Endodermal cell (in vitro differentiated cells): Measurements from ENCODE around the gene FAM89A. TPM values are rescaled to one million over a fixed set of nuclear protein-coding genes. Genes with fewer than 3 reads are reported as not detected.
"Not testable (repeated sequence)": the region's sequence is repeated elsewhere in the genome, so short reads cannot be mapped to it uniquely, and the experiment has no call there.

ENCODE experiments used
- DNase-seq: peaks from one replicate; pipeline ENCODE4 v3.0.0-alpha.2; 2017
- H3K27ac ChIP-seq: 2 replicates; pipeline ENCODE4 v1.5.1; 2013; ENCODE audit warnings: mild to moderate bottlenecking, low read depth, low read length, moderate library complexity
- H3K27me3 ChIP-seq: 2 replicates; pipeline ENCODE4 v1.6.1; 2013; ENCODE audit warnings: mild to moderate bottlenecking, low read length, moderate library complexity; ENCODE audit not compliant: insufficient read depth, control insufficient read depth, poor library complexity, severe bottlenecking
- H3K36me3 ChIP-seq: 2 replicates; pipeline ENCODE4 v1.7.0; 2013; ENCODE audit warnings: mild to moderate bottlenecking, low read length, moderate library complexity; ENCODE audit not compliant: control insufficient read depth, insufficient read depth
- H3K4me1 ChIP-seq: one replicate; pipeline ENCODE4 v1.7.0; 2013; ENCODE audit warnings: low read length; ENCODE audit not compliant: control insufficient read depth, insufficient read depth
- H3K4me3 ChIP-seq: 2 replicates; pipeline ENCODE4 v1.5.1; 2013; ENCODE audit warnings: mild to moderate bottlenecking, low read length, moderate library complexity
- H3K9ac ChIP-seq: 2 replicates; pipeline ENCODE4 v1.6.1; 2013; ENCODE audit warnings: mild to moderate bottlenecking, low read length, moderate library complexity; ENCODE audit not compliant: poor library complexity, severe bottlenecking; ENCODE audit errors: extremely low read depth
- H3K9me3 ChIP-seq: 2 replicates; pipeline ENCODE4 v1.6.1; 2013; ENCODE audit warnings: mild to moderate bottlenecking, low read length, moderate library complexity; ENCODE audit not compliant: control insufficient read depth
- H3K27ac Mint-ChIP-seq: 2 replicates; pipeline ENCODE4 v1.8.0; 2020; ENCODE audit warnings: mixed read lengths
- H3K27me3 Mint-ChIP-seq: 2 replicates; pipeline ENCODE4 v1.8.0; 2021; ENCODE audit warnings: mild to moderate bottlenecking, mixed read lengths; ENCODE audit not compliant: insufficient read depth
- H3K36me3 Mint-ChIP-seq: 2 replicates; pipeline ENCODE4 v1.8.0; 2020; ENCODE audit warnings: low read depth, mixed read lengths
- H3K4me1 Mint-ChIP-seq: 2 replicates; pipeline ENCODE4 v1.8.0; 2020; ENCODE audit warnings: mixed read lengths
- H3K4me3 Mint-ChIP-seq: 2 replicates; pipeline ENCODE4 v1.8.0; 2020; ENCODE audit warnings: mild to moderate bottlenecking, moderate library complexity, mixed read lengths
- H3K9me3 Mint-ChIP-seq: 2 replicates; pipeline ENCODE4 v1.8.0; 2020; ENCODE audit warnings: mild to moderate bottlenecking, mixed read lengths
- WGBS, 2 experiments: methylation state at CpG; one replicate each; pipeline versions ENCODE4 v1.1.5 to v1.1.7; 2013; ENCODE audit warnings: missing lambda C conversion rate in 2 of 2, mixed read lengths in 1 of 2; ENCODE audit not compliant: insufficient coverage in 1 of 2, insufficient read length in 1 of 2; 5-methylcytosine and 5-hydroxymethylcytosine counted together
- total RNA-seq, 2 donors: library from RNA; stranded (reverse); fragmentation: NEBNext Ultra II Directional in 1 of 2; extraction: Animal tissue kit (Norgen Biotek cat#: 25700) in 1 of 2; gene quantifications; 2 replicates in 1 of 2; 3 replicates in 1 of 2; pipeline ENCODE4 v1.2.1, GENCODE V29; 2021
- TF ChIP-seq, protein P1 (sequence below): fragments of 200-600 bp; sonication (generic); conservative IDR thresholded peaks from 2 replicates; pipeline ENCODE4 v1.5.0; 2021; ENCODE audit warnings: antibody characterized with exemption, mild to moderate bottlenecking

Gene FAM89A
- total RNA-seq, 2 donors from 2014 or later: 55.9 to 57.7 TPM

DNA sequence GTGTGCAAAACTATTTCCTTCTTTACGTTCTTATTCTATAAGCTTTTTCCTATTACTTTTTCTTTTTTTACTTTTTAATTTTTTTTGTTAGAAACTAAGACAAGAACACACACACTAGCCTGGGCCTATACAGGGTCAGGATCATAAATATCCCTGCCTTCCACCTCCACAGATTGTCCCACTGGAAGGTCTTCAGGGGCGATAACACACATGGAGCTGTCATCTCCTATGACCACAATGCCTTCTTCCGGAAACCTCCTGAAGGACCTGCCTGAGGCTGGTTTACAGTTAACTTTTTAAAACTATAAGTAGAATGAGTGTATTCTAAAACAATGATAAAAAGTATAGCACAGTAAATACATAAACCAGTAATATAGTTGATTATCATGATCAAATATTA lies 10.3 kb upstream of the FAM89A start:
- Histone ChIP-seq H3K27me3 (peaks cover 32% of the 10 kb centered on the region), H3K9ac (no peak overlapping the region), H3K4me1 (no peaks in the 10 kb centered on the region), H3K4me3 (no peak overlapping the region), H3K36me3 (no peaks in the 10 kb centered on the region), H3K27ac (no peak overlapping the region), H3K9me3 (peaks cover 24% of the 10 kb centered on the region)
- Mint-ChIP-seq H3K27me3 (peaks cover 57% of the 10 kb centered on the region), H3K36me3 (no peaks in the 10 kb centered on the region), H3K27ac (no peak overlapping the region), H3K4me1 (no peaks in the 10 kb centered on the region), H3K4me3 (no peak overlapping the region), H3K9me3 (peaks cover 11% of the 10 kb centered on the region)
- TF ChIP-seq, protein P1, sequence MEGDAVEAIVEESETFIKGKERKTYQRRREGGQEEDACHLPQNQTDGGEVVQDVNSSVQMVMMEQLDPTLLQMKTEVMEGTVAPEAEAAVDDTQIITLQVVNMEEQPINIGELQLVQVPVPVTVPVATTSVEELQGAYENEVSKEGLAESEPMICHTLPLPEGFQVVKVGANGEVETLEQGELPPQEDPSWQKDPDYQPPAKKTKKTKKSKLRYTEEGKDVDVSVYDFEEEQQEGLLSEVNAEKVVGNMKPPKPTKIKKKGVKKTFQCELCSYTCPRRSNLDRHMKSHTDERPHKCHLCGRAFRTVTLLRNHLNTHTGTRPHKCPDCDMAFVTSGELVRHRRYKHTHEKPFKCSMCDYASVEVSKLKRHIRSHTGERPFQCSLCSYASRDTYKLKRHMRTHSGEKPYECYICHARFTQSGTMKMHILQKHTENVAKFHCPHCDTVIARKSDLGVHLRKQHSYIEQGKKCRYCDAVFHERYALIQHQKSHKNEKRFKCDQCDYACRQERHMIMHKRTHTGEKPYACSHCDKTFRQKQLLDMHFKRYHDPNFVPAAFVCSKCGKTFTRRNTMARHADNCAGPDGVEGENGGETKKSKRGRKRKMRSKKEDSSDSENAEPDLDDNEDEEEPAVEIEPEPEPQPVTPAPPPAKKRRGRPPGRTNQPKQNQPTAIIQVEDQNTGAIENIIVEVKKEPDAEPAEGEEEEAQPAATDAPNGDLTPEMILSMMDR: no peak
- DNase-seq: no peak
- 80 to 97% methylated on average over 1 to 3 of the region's 3 CpGs for WGBS, 2 experiments

DNA sequence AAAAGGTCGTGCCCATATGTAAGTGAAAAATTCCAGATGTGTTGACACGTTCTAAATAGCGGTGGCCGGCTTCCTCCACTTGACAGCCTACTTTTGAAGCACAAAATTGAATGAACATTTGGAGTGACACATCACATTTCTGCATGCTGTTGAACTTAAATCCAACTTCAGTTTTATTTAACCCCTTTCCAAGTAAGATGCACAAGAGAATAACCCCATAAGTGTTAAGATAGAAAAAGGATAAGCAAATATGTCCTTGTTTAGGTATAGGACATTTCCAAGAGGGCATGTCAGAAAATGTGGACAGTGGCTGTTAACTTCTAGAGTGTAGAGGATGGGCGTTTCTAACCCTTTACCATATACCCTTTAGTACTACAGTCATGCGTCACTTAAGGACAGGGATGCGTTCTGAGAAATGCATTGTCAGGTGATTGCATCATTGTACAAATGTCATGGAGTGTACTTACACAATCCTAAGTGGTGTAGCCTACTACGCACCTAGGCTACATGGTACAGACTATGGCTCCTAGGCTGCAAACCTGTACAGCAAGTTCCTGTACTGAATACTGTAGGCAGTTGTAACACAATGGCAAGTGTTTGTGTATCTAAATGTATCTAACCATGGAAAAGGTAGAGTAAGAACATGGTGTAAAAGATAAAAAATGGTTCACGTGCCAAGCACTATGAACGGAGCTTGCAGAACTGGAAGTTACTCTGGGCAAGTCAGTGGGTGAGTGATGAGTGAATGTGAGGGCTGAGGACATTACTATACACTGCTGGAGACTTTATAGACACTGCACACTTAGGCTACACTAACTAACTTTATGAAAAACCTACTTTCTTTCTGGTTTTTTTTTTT lies 9.3 kb upstream of the FAM89A start:
- Histone ChIP-seq H3K4me1 (no peaks in the 10 kb centered on the region), H3K27me3 (peaks cover 32% of the 10 kb centered on the region), H3K27ac (no peak overlapping the region), H3K4me3 (no peak overlapping the region), H3K9me3 (peaks cover 25% of the 10 kb centered on the region), H3K9ac (no peak overlapping the region), H3K36me3 (no peaks in the 10 kb centered on the region)
- TF ChIP-seq, protein P1: no peak
- no peak overlapping the region for H3K27ac Mint-ChIP-seq
- no peaks in the 10 kb centered on the region for H3K36me3 Mint-ChIP-seq
- WGBS, 2 experiments: 83 to 89% methylated on average over 9 to 10 of the region's 10 CpGs
- H3K27me3 Mint-ChIP-seq: peaks cover 65% of the 10 kb centered on the region
- DNase-seq: no peak
- H3K4me1 Mint-ChIP-seq: no peaks in the 10 kb centered on the region
- H3K4me3 Mint-ChIP-seq: no peak overlapping the region
- H3K9me3 Mint-ChIP-seq: peaks cover 19% of the 10 kb centered on the region

DNA sequence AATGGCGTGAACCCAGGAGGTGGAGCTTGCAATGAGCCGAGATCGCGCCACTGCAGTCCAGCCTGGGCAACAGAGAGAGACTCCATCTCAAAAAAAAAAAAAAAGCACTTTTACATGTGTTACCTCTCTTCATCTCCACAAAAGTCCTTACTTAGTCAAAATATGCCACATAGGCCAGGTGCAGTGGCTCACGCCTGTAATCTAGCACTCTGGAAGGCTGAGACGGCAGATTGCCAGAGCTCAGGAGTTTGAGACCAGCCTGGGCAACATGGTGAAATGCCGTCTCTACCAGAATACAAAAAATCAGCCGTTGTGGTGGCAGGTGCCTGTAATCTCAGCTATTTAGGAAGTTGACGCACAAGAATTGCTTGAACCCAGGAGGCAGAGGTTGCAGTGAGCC lies 8.4 kb upstream of the FAM89A start:
- not testable (repeated sequence) for H3K27ac ChIP-seq, H3K27ac Mint-ChIP-seq, DNase-seq, H3K4me1 ChIP-seq, H3K4me3 Mint-ChIP-seq, H3K9ac ChIP-seq, H3K36me3 Mint-ChIP-seq, H3K4me3 ChIP-seq, H3K4me1 Mint-ChIP-seq, H3K36me3 ChIP-seq
- Histone ChIP-seq H3K27me3 (peaks cover 32% of the 10 kb centered on the region), H3K9me3 (peaks cover 27% of the 10 kb centered on the region)
- Mint-ChIP-seq H3K9me3 (peaks cover 19% of the 10 kb centered on the region), H3K27me3 (peaks cover 61% of the 10 kb centered on the region)
- 90 to 93% methylated on average over 4 to 9 of the region's 9 CpGs for WGBS, 2 experiments

DNA sequence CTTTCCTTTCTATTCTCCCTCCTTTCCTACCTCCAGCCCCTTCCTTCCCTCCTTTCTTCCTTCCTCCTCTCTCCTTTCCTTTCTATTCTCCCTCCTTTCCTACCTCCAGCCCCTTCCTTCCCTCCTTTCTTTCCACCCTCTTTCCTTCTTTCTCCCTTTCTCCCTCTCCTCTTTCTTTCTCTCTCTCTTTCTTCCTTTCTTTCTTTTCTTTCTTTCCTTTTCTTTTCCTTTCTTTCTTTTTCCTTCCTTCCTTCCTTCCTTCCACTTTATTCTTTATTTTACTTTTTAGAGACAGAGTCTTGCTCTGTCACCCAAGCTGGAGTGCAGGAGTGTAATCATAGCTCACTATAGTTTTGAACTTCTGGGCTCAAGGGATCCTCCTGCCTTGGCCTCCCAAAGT lies 7.5 kb upstream of the FAM89A start:
- H3K36me3 Mint-ChIP-seq, H3K4me1 ChIP-seq, H3K27ac ChIP-seq, H3K9ac ChIP-seq, H3K4me3 Mint-ChIP-seq, H3K4me1 Mint-ChIP-seq, DNase-seq, H3K27ac Mint-ChIP-seq, H3K4me3 ChIP-seq, H3K36me3 ChIP-seq: not testable (repeated sequence)
- Histone ChIP-seq H3K27me3 (peaks cover 32% of the 10 kb centered on the region), H3K9me3 (peaks cover 27% of the 10 kb centered on the region)
- Mint-ChIP-seq H3K9me3 (peaks cover 19% of the 10 kb centered on the region), H3K27me3 (peaks cover 54% of the 10 kb centered on the region)
